GM18868 (cell line): ENCODE results near the gene LRRC14B.
"Not testable (repeated sequence)": the region's sequence is repeated elsewhere in the genome, so short reads cannot be mapped to it uniquely, and the experiment has no call there.

ENCODE experiments used
- ATAC-seq: cut with Tn5 transposase; IDR thresholded peaks from one replicate; pipeline ENCODE4 v1.9.1; 2021; ENCODE audit warnings: mild to moderate bottlenecking, moderate library complexity; ENCODE audit not compliant: unreplicated experiment

The LRRC14B gene

GRCh38 chr5:190366-191035, 794 bp upstream of the LRRC14B start:
- no peak for ATAC-seq

GRCh38 chr5:191949-192690, 825 bp downstream of the LRRC14B start:
- no peak for ATAC-seq

GRCh38 chr5:192691-192969, 1.3 kb downstream of the LRRC14B start:
- no peak for ATAC-seq

GRCh38 chr5:192970-193831, 1.9 kb downstream of the LRRC14B start:
- no peak for ATAC-seq

GRCh38 chr5:194102-194501, 2.8 kb downstream of the LRRC14B start:
- no peak for ATAC-seq

DNA sequence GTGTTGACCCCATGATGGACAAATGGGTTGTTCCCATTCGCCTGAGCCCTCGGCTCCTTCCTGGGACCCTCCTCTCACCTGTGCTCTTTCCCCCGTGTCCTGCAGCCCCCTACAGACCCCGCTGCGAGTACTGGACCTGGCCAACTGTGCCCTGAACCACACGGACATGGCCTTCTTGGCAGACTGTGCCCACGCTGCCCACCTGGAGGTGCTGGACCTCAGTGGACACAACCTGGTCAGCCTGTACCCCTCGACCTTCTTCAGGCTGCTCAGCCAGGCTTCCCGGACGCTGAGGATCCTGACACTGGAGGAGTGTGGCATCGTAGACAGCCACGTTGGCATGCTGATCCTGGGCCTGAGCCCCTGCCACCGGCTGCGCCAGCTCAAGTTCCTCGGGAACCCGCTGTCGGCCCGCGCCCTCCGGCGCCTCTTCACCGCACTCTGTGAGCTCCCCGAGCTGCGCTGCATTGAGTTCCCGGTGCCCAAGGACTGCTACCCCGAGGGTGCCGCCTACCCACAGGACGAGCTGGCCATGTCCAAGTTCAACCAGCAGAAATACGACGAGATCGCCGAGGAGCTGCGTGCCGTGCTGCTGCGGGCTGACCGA, 3.4 kb downstream of the LRRC14B start:
- ATAC-seq: no peak

GRCh38 chr5:195401-196160, 4.3 kb downstream of the LRRC14B start:
- ATAC-seq: no peak

- ATAC-seq: no peak
These were observed 5.1 kb downstream of the LRRC14B start for GRCh38 chr5:196350-196749.

GRCh38 chr5:197031-197430, 5.7 kb downstream of the LRRC14B start:
- not testable (repeated sequence) for ATAC-seq

GRCh38 chr5:197892-198489, 6.7 kb downstream of the LRRC14B start:
- no peak for ATAC-seq

DNA sequence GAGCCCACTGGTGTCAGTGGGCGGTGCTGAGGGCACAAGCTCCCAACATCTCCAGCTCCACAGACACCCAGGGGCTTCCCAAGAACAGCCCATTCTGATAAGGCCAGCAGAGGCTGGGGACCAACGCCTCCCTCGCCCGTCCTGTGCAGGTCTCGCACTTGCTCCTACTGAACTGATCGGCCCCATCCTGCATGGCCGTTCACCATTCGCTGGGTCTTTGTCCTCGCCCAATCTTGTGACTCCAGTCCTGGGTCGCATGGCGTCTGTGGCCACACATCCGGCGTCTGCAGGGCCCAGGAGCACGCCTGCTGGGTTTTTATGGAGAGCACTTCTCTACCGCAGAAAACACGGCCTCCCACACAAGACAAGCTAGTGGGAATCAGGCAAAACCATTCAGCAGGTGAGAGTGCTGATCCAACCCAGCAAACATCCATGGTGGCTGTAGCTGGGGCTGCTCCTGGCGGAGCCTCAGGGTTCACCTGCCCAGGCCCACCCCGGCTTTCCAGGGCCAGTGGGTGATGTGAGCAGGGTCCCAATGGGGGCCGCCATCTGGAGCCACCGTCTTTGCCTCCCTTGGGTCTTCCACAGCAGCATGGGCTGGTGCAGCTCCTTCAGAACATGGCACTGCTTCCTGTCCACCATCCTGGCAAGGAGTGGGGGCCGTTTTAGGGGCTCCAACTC, 7.4 kb downstream of the LRRC14B start:
- ATAC-seq: no peak

GRCh38 chr5:199197-199949, 8.1 kb downstream of the LRRC14B start:
- ATAC-seq: no peak

DNA sequence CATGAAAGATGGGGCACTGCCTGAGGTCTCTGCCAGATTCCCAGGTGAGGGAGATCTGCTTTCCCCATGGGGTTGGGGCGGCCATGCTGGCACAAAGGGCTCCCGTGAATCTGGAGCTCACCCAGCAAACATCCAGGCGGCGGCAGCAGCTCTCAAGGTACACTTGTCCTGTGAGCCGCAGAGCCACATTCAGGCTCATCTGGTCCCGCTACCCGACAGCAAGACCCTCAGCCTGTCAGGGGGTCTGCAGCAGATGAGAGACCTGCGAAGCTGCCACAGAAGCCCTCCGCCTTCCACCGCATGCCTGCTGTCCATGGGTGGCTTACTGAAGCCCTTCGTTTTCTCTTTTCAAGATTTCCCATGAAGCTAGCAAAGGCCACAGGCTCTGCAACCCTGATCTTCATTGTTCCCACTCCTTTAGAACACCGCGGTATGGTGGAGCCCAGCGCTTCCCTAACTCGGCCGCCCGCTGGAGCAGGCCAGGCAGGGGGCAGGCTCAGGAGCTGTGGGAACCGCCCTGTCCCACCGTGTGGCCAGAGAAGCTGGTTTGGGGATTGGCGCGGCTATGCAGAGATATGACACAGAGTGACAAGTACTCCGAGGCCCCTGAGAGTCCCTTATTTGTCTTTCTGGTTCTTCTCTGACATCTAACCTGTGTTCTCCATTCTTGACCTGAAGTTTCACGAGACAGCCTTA, 8.8 kb downstream of the LRRC14B start:
- no peak for ATAC-seq

GRCh38 chr5:200985-201384, 9.7 kb downstream of the LRRC14B start:
- no peak for ATAC-seq

GRCh38 chr5:201672-202071, 10.4 kb downstream of the LRRC14B start:
- ATAC-seq: no peak

DNA sequence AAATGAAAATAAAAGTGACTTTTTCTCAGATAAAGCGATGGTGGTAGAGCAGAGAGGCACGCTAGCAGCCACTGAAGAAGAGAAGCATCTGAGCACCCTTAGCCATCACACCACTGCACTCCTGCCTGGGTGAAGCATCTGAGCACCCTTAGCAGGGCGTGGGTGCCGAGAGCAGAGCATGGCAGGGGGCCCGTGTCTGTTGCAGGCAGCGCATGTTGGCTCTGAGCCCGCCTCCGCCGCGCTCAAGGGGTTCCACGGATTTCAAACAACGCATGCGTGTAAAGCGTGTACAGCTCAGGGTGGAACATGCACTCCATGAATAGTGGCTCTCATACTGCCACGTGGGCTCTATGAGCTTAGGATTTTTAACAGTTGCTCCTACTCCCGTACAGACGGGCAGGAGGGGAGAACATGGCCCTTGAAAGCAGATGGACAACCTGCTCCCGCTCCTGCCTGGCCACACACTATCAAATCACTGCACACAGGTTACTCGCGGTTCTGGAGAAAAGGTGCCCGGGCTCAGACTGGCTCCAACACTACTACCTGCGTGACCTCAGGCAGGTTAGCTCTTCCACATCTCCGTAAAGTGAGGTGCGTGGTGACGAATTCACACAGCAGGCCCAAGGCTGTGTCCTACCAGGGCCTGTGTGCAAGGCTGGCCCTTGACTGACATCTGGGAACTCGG, 12.1 kb downstream of the LRRC14B start:
- ATAC-seq: no peak

GRCh38 chr5:204001-204400, 12.7 kb downstream of the LRRC14B start:
- ATAC-seq: no peak

DNA sequence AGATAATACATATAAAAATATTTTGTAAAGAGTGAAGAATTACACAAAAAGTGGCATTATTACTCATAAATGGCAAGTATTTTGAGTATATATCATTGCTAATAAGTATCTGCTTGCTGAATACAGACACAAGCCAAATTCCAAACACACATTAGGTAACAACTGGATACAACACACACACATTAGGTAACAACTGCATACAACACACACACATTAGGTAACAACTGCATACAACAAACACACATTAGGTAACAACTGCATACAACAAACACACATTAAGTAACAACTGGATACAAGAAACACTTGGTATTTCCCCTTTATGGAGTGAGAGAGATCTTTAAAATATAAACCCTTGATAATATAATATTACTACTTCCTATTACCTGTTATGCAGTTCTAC, 13.2 kb downstream of the LRRC14B start:
- ATAC-seq: no peak
